Measurements from ENCODE around the gene NACC1.

- TF ChIP-seq, protein P1, sequence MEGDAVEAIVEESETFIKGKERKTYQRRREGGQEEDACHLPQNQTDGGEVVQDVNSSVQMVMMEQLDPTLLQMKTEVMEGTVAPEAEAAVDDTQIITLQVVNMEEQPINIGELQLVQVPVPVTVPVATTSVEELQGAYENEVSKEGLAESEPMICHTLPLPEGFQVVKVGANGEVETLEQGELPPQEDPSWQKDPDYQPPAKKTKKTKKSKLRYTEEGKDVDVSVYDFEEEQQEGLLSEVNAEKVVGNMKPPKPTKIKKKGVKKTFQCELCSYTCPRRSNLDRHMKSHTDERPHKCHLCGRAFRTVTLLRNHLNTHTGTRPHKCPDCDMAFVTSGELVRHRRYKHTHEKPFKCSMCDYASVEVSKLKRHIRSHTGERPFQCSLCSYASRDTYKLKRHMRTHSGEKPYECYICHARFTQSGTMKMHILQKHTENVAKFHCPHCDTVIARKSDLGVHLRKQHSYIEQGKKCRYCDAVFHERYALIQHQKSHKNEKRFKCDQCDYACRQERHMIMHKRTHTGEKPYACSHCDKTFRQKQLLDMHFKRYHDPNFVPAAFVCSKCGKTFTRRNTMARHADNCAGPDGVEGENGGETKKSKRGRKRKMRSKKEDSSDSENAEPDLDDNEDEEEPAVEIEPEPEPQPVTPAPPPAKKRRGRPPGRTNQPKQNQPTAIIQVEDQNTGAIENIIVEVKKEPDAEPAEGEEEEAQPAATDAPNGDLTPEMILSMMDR (conservative IDR thresholded peaks at IDR 0.05; ENCODE audit: low read depth, low read length), result no peak
- no peak for TF ChIP-seq EZH2 (IDR thresholded peaks at IDR 0.05; ENCODE audit: borderline replicate concordance, low read depth, low read length, poor library complexity, severe bottlenecking)
Measured at GRCh38 chr19:13132471-13133180, 14.6 kb downstream of the NACC1 start.

Data from A673 (cell line).